ENCODE measurements around the gene SIPA1L2.

Gene SIPA1L2

DNA sequence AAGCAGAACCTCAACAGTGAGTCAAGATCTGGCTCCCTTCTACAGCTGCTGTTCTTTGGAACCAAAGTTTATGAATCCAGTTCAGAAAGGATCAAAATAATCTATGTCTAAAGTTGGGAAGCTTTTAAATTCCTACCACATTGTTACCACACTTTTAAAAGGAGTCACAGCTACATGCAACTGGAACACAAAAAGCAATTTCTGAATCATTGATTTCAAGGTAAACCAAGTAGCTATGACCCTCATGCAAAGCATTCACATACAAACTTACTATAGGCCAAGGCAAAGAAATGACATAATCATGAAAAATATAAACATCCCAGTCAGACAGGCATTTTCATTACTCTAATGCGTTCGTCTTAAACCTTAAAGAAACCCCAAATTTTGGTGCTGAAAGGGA is 3.5 kb downstream of the SIPA1L2 start:
- H3K36me3 ChIP-seq = no peaks in the 10 kb centered on the region
- H3K27ac ChIP-seq = no peak overlapping the region
- intact Hi-C loops (cut with DNase I; ENCODE audit: low total_unique reads) = no loop called here
- H3K4me3 ChIP-seq = no peak overlapping the region
- TF ChIP-seq, protein P1, sequence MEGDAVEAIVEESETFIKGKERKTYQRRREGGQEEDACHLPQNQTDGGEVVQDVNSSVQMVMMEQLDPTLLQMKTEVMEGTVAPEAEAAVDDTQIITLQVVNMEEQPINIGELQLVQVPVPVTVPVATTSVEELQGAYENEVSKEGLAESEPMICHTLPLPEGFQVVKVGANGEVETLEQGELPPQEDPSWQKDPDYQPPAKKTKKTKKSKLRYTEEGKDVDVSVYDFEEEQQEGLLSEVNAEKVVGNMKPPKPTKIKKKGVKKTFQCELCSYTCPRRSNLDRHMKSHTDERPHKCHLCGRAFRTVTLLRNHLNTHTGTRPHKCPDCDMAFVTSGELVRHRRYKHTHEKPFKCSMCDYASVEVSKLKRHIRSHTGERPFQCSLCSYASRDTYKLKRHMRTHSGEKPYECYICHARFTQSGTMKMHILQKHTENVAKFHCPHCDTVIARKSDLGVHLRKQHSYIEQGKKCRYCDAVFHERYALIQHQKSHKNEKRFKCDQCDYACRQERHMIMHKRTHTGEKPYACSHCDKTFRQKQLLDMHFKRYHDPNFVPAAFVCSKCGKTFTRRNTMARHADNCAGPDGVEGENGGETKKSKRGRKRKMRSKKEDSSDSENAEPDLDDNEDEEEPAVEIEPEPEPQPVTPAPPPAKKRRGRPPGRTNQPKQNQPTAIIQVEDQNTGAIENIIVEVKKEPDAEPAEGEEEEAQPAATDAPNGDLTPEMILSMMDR (IDR thresholded peaks at IDR 0.05) = no peak
- no peak for DNase-seq
- H3K4me1 ChIP-seq = peaks cover 0 to 15% (median 3%) of the 10 kb centered on the region in 4 donors
- H3K9me3 ChIP-seq = no peaks in the 10 kb centered on the region
- H3K27me3 ChIP-seq = no peaks in the 10 kb centered on the region

DNA sequence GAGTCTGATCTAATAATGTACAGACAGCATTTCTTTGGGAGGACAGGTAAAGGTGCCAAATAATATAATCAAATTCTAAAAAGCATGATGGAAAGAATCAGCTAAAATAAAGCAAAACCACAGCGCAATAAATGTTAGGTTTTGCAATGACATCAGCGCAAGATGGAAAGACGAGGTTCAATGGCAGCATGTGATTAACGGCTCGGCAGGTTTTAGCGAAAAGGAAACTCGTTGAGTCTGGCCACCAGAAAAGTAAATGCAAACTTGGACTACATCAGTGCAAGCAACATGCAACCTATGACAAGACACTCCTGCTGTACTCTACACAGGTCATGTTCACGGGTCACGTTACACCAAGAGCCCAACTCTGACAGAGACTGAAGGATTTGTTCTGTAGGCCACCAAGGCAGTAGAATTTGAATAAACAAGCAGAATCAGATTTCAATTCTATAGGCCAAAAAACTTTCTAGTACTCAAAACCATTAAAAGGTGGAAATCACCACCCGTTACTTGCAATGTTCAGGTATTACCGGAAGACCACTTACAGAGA is 4.5 kb downstream of the SIPA1L2 start:
- H3K27me3 ChIP-seq = no peaks in the 10 kb centered on the region
- no peak overlapping the region for H3K27ac ChIP-seq
- intact Hi-C loops (cut with DNase I; ENCODE audit: low total_unique reads) = no loop called here
- no peak for DNase-seq
- H3K36me3 ChIP-seq = no peaks in the 10 kb centered on the region
- TF ChIP-seq, protein P1 (IDR thresholded peaks at IDR 0.05) = no peak
- no peak overlapping the region for H3K4me3 ChIP-seq
- no peaks in the 10 kb centered on the region for H3K9me3 ChIP-seq
- peaks cover 0 to 12% (median 7%) of the 10 kb centered on the region in 4 donors for H3K4me1 ChIP-seq

DNA sequence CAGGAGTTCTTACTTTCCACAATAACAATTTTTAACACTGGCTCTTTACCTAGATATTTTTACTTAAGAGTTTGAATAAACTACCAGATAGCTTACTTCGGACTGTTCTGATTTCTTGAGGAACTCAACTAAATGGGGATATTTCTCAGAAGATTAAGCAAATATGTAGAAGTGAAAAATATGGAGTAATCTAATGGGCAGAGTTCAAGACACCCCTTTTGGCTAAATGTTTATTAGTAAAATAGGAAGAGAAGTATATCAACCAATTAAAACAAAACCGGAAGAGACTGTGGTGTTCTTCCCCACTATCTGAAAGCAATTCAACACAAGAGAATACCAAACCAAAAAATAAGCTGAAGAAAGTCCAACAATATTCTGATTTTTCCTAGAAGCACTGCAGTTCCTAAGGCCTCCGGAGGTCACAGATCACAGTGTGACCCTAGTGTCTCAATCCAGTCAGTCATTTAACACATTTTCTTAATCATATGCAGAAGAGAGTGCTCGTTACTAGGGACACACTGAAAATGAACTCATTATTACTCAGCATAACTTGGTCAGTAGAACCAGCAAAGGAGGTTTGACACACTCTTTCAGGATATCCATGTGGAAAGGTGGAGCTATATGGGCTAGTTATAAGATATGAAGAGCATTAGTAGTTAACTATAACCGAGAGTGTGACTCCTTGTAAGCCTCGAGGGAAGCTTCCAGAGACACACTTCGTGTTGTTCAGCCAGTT is 5.2 kb downstream of the SIPA1L2 start:
- no peak overlapping the region for H3K27ac ChIP-seq
- TF ChIP-seq, protein P1 (IDR thresholded peaks at IDR 0.05) = no peak
- no peak overlapping the region for H3K4me3 ChIP-seq
- H3K36me3 ChIP-seq = no peaks in the 10 kb centered on the region
- H3K27me3 ChIP-seq = no peaks in the 10 kb centered on the region
- intact Hi-C loops (cut with DNase I; ENCODE audit: low total_unique reads) = no loop called here
- peaks cover 0 to 17% (median 11%) of the 10 kb centered on the region in 4 donors for H3K4me1 ChIP-seq
- no peaks in the 10 kb centered on the region for H3K9me3 ChIP-seq
- DNase-seq = no peak

DNA sequence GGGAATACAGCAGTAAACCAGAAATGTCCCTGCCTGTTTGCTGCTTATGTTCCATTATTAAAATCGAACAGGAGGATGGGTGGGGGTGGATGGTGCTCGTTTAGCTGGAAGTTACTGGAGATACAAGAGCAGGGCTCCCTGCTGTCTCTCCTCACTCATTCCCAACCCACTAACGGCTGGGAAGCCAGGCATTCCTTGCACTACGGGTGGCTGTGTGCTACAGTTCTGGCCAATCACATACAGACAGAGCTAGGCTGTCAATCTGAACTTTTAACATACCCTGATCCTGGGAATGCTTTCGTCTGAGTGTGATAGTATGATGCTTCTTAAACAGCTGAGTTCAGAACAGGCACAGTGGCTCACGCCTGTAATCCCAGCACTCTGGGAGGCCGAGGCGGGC is 7.0 kb downstream of the SIPA1L2 start:
- Histone ChIP-seq H3K4me3 (no peak overlapping the region), H3K36me3 (no peaks in the 10 kb centered on the region), H3K27ac (no peak overlapping the region), H3K4me1 (peaks cover 0 to 11% (median 6%) of the 10 kb centered on the region in 4 donors), H3K27me3 (no peaks in the 10 kb centered on the region), H3K9me3 (no peaks in the 10 kb centered on the region)
- TF ChIP-seq, protein P1 (IDR thresholded peaks at IDR 0.05) = no peak
- no peak for DNase-seq
- intact Hi-C loops (cut with DNase I; ENCODE audit: low total_unique reads) = no loop called here

DNA sequence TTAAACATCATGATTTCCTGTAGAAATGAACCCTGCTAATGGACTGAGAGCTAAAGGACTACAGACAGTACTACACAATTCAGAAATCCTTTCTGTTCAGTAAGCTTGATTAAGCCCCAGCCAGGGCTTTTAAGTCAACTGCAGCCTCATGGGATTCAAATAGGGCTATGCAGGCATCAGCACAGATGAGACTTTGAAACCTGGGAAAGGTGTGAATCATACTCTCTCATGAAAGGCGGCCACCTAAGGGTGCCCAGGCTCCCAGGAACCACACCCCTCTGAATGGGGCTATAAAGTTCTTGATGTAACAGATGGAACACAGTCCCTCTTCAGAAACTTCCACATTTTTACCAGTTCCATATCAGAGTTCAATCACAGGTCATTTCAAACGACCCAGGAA is 7.6 kb downstream of the SIPA1L2 start:
- H3K4me3 ChIP-seq = no peak overlapping the region
- H3K4me1 ChIP-seq = peaks cover 0 to 11% (median 6%) of the 10 kb centered on the region in 4 donors
- H3K36me3 ChIP-seq = no peaks in the 10 kb centered on the region
- DNase-seq = no peak
- no peaks in the 10 kb centered on the region for H3K9me3 ChIP-seq
- intact Hi-C loops (cut with DNase I; ENCODE audit: low total_unique reads) = no loop called here
- no peak overlapping the region for H3K27ac ChIP-seq
- H3K27me3 ChIP-seq = no peaks in the 10 kb centered on the region
- TF ChIP-seq, protein P1 (IDR thresholded peaks at IDR 0.05) = no peak
